Fibroblast of skin of back (primary cell): ENCODE results near the gene VMAC.

Source experiments
- DNase-seq: peaks from one replicate; pipeline ENCODE4 v3.0.0-alpha.2; 2013

The VMAC gene

DNA sequence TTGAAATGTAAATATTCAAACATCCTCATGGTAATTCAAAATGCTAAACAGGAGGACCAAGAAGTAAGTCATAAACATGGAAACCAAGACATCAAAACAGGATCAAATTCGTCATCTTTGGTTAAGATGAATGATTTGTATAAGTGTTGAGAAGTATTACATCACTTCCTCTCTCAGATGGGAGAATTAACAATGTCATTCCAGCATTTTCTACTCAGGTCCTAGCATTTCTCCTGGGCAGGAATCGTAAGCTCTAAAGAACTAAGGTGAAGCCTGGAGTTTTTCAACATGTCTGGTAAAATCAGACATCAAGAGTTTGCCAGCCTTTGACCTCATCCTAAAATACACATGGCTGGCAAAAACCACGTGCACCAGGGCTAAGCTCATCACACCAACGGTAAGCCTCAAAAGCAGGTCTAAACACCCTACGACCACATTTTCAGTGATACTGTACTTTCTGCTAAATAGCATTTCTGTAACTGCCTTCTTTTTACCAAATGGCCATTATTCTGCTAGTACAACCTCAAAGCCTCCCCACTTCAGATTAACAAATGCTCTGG lies 48.4 kb downstream of the VMAC start:
- DNase-seq = peak; percentile 48

DNA sequence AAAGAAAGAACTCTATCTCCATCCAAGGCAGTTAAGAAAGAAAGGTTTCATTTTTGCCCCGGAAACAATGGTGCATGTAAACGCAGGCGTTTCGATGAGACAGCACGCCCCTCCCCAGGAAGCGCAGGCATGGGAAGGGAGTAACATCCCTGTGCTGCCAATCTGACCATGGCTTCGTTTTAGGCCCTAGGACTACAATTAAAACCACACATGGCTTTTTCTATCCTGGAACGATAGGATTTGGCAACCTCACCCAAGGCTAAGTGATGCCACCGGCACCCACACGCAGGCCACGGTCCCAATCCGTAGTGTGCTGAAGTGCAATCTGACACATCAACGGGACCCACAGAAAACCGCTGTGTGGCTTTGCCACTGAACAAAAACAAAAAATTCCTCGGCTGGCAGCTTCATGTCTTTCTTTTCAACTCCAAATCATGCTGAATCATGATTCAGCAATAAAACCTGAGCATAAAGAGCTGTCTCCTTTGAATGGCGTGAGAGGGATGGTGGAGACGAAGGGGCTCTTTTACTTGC lies 49.1 kb downstream of the VMAC start:
- peak; percentile 64 for DNase-seq

- DNase-seq = peak; percentile 38
Observed at GRCh38 chr19:5954293-5954692, 49.6 kb downstream of the VMAC start.

DNA sequence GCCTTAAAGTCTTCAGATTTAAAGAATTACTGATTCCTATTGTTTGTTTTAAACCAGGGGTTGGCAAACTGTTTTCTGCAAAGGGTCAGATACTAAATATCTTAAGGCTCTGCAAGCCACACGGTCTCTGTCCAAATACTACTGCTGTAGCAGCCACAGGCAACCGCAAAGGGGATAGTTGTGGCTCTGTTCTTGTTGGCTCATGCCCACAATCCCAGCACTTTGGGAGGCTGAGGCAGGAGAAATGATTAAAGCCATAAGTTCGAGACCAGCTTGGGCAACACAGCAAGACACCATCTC lies 50.9 kb downstream of the VMAC start:
- DNase-seq = no peak

GRCh38 chr19:5956323-5956722 lies 51.7 kb downstream of the VMAC start:
- no peak for DNase-seq

- no peak for DNase-seq
Observed at GRCh38 chr19:5956728-5957127, 52.1 kb downstream of the VMAC start.

DNA sequence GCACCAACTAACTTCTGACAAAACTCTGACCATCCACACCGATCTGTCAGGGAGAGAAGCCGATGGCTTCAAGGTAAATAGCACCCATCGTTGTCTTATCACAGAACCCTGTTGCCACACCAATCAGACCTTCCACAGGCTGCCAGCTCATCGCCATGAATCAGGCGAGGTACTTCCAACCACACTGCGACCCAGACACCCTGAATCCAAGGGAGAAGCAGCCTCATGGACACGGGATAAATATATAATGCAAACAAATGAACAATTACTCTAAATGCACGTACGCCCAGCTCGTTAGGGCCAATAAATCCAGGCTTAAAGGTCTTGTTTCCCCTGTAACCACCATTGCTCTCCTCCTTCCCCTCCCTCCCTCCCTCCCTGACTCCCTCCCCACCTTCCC lies 52.5 kb downstream of the VMAC start:
- DNase-seq = no peak

GRCh38 chr19:5958074-5958850 lies 53.6 kb downstream of the VMAC start:
- DNase-seq = no peak

- no peak for DNase-seq
Observed at GRCh38 chr19:5958851-5959122, 54.1 kb downstream of the VMAC start.

DNA sequence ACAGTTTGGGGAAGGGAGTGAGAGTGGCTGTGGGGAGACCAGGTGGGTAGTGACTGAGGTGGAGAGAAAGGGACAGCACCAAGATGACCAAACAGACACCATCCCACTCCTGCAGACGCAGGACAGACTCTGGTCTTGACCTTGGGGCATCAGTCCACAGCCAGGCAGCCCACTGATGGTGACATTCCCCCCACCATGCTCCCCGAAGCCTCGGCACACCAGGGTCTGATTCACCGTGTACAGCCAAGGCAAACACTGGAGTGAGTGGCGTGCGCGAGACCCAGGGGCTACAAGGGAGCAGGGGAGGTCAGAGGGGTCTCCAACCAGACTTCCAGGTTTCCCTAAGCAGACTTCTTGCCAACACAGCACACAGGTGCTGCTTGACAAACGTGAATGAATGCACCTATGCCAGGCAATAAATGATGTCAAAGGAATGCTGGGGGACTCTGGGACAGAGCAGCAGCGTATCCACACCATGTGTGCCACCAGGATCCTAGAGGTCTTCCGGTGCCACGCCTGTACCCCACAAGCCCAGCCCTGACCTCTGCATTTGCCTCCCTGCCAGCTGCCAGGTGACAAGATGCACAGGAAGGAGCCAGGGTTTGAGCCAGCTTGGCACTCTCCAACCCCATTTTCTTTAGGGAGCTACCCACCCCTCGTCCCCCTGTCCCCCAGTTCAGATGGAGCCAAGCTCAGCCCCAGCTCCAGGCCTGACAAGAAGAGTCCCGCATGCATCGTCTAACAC lies 54.8 kb downstream of the VMAC start:
- DNase-seq = no peak
